ENCODE results near the gene CORO2B.

CORO2B gene

GRCh38 chr15:68718468-68718867 lies 139.7 kb downstream of the CORO2B start:
- Histone ChIP-seq H3K9ac (no peak overlapping the region), H3K27ac (no peak overlapping the region), H3K79me2 (no peaks in the 10 kb centered on the region), H3K36me3 (ENCODE audit: control insufficient read depth, insufficient read depth, low read length) (no peaks in the 10 kb centered on the region), H3K4me3 (ENCODE audit: low read depth, low read length) (no peak overlapping the region), H3K4me1 (no peaks in the 10 kb centered on the region), H3K4me2 (ENCODE audit: low read length) (no peak overlapping the region), H2AFZ (no peak overlapping the region), H3K27me3 (ENCODE audit: control insufficient read depth, insufficient read depth, low read length) (no peaks in the 10 kb centered on the region), H3K9me3 (ENCODE audit: control insufficient read depth, low read length) (no peaks in the 10 kb centered on the region)
- TF ChIP-seq CTCF (IDR thresholded peaks at IDR 0.05): no peak

GRCh38 chr15:68719051-68719450 lies 140.3 kb downstream of the CORO2B start:
- Histone ChIP-seq H3K79me2 (no peaks in the 10 kb centered on the region), H3K9ac (no peak overlapping the region), H3K9me3 (ENCODE audit: control insufficient read depth, low read length) (no peaks in the 10 kb centered on the region), H2AFZ (no peak overlapping the region), H3K4me3 (ENCODE audit: low read depth, low read length) (no peak overlapping the region), H3K27me3 (ENCODE audit: control insufficient read depth, insufficient read depth, low read length) (no peaks in the 10 kb centered on the region), H3K36me3 (ENCODE audit: control insufficient read depth, insufficient read depth, low read length) (no peaks in the 10 kb centered on the region), H3K4me2 (ENCODE audit: low read length) (no peak overlapping the region), H3K4me1 (no peaks in the 10 kb centered on the region), H3K27ac (no peak overlapping the region)
- TF ChIP-seq CTCF (IDR thresholded peaks at IDR 0.05): no peak

GRCh38 chr15:68719672-68720071 lies 140.9 kb downstream of the CORO2B start:
- Histone ChIP-seq H2AFZ (no peak overlapping the region), H3K9me3 (ENCODE audit: control insufficient read depth, low read length) (no peaks in the 10 kb centered on the region), H3K9ac (no peak overlapping the region), H3K79me2 (no peaks in the 10 kb centered on the region), H3K4me1 (no peaks in the 10 kb centered on the region), H3K36me3 (ENCODE audit: control insufficient read depth, insufficient read depth, low read length) (no peaks in the 10 kb centered on the region), H3K27me3 (ENCODE audit: control insufficient read depth, insufficient read depth, low read length) (no peaks in the 10 kb centered on the region), H3K27ac (no peak overlapping the region), H3K4me2 (ENCODE audit: low read length) (no peak overlapping the region), H3K4me3 (ENCODE audit: low read depth, low read length) (no peak overlapping the region)
- no peak for TF ChIP-seq CTCF (IDR thresholded peaks at IDR 0.05)

GRCh38 chr15:68721886-68722285 lies 143.1 kb downstream of the CORO2B start:
- H3K36me3 ChIP-seq (ENCODE audit: control insufficient read depth, insufficient read depth, low read length): no peaks in the 10 kb centered on the region
- H2AFZ ChIP-seq: no peak overlapping the region
- H3K9me3 ChIP-seq (ENCODE audit: control insufficient read depth, low read length): no peaks in the 10 kb centered on the region
- no peaks in the 10 kb centered on the region for H3K4me1 ChIP-seq
- TF ChIP-seq CTCF (IDR thresholded peaks at IDR 0.05): no peak
- H3K79me2 ChIP-seq: no peaks in the 10 kb centered on the region
- no peak overlapping the region for H3K9ac ChIP-seq
- no peak overlapping the region for H3K4me3 ChIP-seq (ENCODE audit: low read depth, low read length)
- no peaks in the 10 kb centered on the region for H3K27me3 ChIP-seq (ENCODE audit: control insufficient read depth, insufficient read depth, low read length)
- H3K27ac ChIP-seq: no peak overlapping the region
- H3K4me2 ChIP-seq (ENCODE audit: low read length): no peak overlapping the region

GRCh38 chr15:68725736-68726135 lies 146.9 kb downstream of the CORO2B start:
- no peak for TF ChIP-seq CTCF (IDR thresholded peaks at IDR 0.05)
- no peaks in the 10 kb centered on the region for H3K9me3 ChIP-seq (ENCODE audit: control insufficient read depth, low read length)
- H3K36me3 ChIP-seq (ENCODE audit: control insufficient read depth, insufficient read depth, low read length): no peaks in the 10 kb centered on the region
- H2AFZ ChIP-seq: no peak overlapping the region
- no peak overlapping the region for H3K9ac ChIP-seq
- H3K27ac ChIP-seq: no peak overlapping the region
- no peaks in the 10 kb centered on the region for H3K79me2 ChIP-seq
- H3K4me3 ChIP-seq (ENCODE audit: low read depth, low read length): no peak overlapping the region
- H3K27me3 ChIP-seq (ENCODE audit: control insufficient read depth, insufficient read depth, low read length): no peaks in the 10 kb centered on the region
- H3K4me1 ChIP-seq: peaks cover 4% of the 10 kb centered on the region
- H3K4me2 ChIP-seq (ENCODE audit: low read length): no peak overlapping the region

Measured in parathyroid adenoma (tissue), 2 donors.